NB4 (cell line): ENCODE data around the gene RAB4B.

Experiments used
- DNase-seq: peaks from one replicate; pipeline ENCODE4 v3.0.0; 2010; ENCODE audit warnings: low read depth
- H3K4me3 ChIP-seq: one replicate; pipeline ENCODE4 v1.5.1; 2011; ENCODE audit warnings: mild to moderate bottlenecking, low read depth, low read length, moderate library complexity
- CTCF ChIP-seq: IDR thresholded peaks from one replicate; pipeline ENCODE4 v1.5.1; 2012; ENCODE audit warnings: low read depth, low read length
- MAX ChIP-seq: IDR thresholded peaks from 2 replicates; pipeline ENCODE4 v1.6.1; 2011; ENCODE audit warnings: low read depth, low read length
- MYC ChIP-seq: IDR thresholded peaks from 2 replicates; pipeline ENCODE4 v1.6.1; 2011; ENCODE audit warnings: low read depth, low read length
- POLR2A ChIP-seq: IDR thresholded peaks from 2 replicates; pipeline ENCODE4 v1.6.1; 2011; ENCODE audit warnings: mild to moderate bottlenecking; ENCODE audit not compliant: insufficient read length; ENCODE audit errors: extremely low read depth

RAB4B gene

GRCh38 chr19:40786060-40787037, 8.3 kb downstream of the RAB4B start:
- DNase-seq: no peak
- no peak overlapping the region for H3K4me3 ChIP-seq
- TF ChIP-seq MAX: no peak
- TF ChIP-seq MYC: no peak
- TF ChIP-seq POLR2A: no peak
- TF ChIP-seq CTCF: no peak

- DNase-seq: no peak
- no peak overlapping the region for H3K4me3 ChIP-seq
- no peak for TF ChIP-seq CTCF
- no peak for TF ChIP-seq POLR2A
- TF ChIP-seq MAX: no peak
Observed at GRCh38 chr19:40791349-40791748, 13.3 kb downstream of the RAB4B start.

- H3K4me3 ChIP-seq: no peak overlapping the region
- no peak for DNase-seq
- no peak for TF ChIP-seq MAX
- TF ChIP-seq CTCF: no peak
- TF ChIP-seq MYC: no peak
- no peak for TF ChIP-seq POLR2A
Observed at GRCh38 chr19:40791996-40792395, 13.9 kb downstream of the RAB4B start.

- TF ChIP-seq CTCF: no peak
- TF ChIP-seq MAX: no peak
- no peak for TF ChIP-seq POLR2A
- TF ChIP-seq MYC: no peak
- H3K4me3 ChIP-seq: peak overlapping the region; percentile 65
- DNase-seq: no peak
Observed at GRCh38 chr19:40797166-40797962, 19.3 kb downstream of the RAB4B start.

- H3K4me3 ChIP-seq: peak overlapping the region; percentile 65
- DNase-seq: peak; percentile 91
- TF ChIP-seq CTCF (peak; percentile 28), MYC (peak; percentile 65; the same call in 1 of the 2 replicates), POLR2A (peak; percentile 27), MAX (peak; percentile 64; the same call in 1 of the 2 replicates)
Observed at GRCh38 chr19:40797963-40798682, 20.1 kb downstream of the RAB4B start.
